WTC11 (cell line): ENCODE results near the gene SEMA4D. TPM values are rescaled to one million over a fixed set of nuclear protein-coding genes. Genes with fewer than 3 reads are reported as not detected.

Source experiments
- ATAC-seq: fragments of 200-7000 bp; cut with Tn5 transposase; 2 replicates; pipeline ENCODE4 v1.10.0; 2021; ENCODE audit warnings: mild to moderate bottlenecking, moderate library complexity
- CTCF ChIA-PET: fragments of 300-600 bp; sonication (Branson Sonifier 250); formaldehyde crosslinking; loops from one replicate; lab custom pipeline; 2021; ENCODE audit warnings: antibody characterized with exemption; lab: Charles Lee
- POLR2A ChIA-PET: fragments of 350-600 bp; sonication (Branson Sonifier 250); formaldehyde crosslinking; loops from one replicate; lab custom pipeline; 2021; ENCODE audit warnings: antibody characterized with exemption; lab: Charles Lee
- DNase-seq: peaks from one replicate; pipeline ENCODE4 v3.0.0; 2021; ENCODE audit warnings: low spot score
- H3K27ac Mint-ChIP-seq: 2 replicates; pipeline ENCODE4 v1.8.0; 2021; ENCODE audit warnings: mixed read lengths
- H3K27me3 Mint-ChIP-seq: 2 replicates; pipeline ENCODE4 v1.8.0; 2021; ENCODE audit warnings: low read depth, mild to moderate bottlenecking, moderate library complexity, mixed read lengths
- H3K36me3 Mint-ChIP-seq: 2 replicates; pipeline ENCODE4 v1.8.0; 2021; ENCODE audit warnings: mixed read lengths
- H3K4me1 Mint-ChIP-seq: 2 replicates; pipeline ENCODE4 v1.8.0; 2022; ENCODE audit warnings: mixed read lengths
- H3K4me3 Mint-ChIP-seq: 2 replicates; pipeline ENCODE4 v1.8.0; 2021; ENCODE audit warnings: mild to moderate bottlenecking, moderate library complexity, mixed read lengths
- H3K9me3 Mint-ChIP-seq: 2 replicates; pipeline ENCODE4 v1.8.0; 2021; ENCODE audit warnings: mixed read lengths
- CBFB ChIP-seq: sonication (generic); formaldehyde crosslinking; IDR thresholded peaks from 2 replicates; pipeline ENCODE4 v1.8.1; 2022; ENCODE audit warnings: mild to moderate bottlenecking, low read depth, missing genetic modification reagents
- EMX1 ChIP-seq: fragments of 250-450 bp; sonication (Bioruptor Pico); IDR thresholded peaks from 2 replicates; pipeline ENCODE4 v1.8.0; 2021; ENCODE audit warnings: mild to moderate bottlenecking
- MYBL2 ChIP-seq: sonication (generic); formaldehyde crosslinking; IDR thresholded peaks from 2 replicates; pipeline ENCODE4 v1.8.1; 2023; ENCODE audit warnings: mild to moderate bottlenecking, moderate library complexity, missing genetic modification reagents
- NFE2L1 ChIP-seq: sonication (generic); formaldehyde crosslinking; IDR thresholded peaks from 2 replicates; pipeline ENCODE4 v1.8.1; 2023; ENCODE audit warnings: missing genetic modification reagents
- NFYB ChIP-seq: sonication (generic); formaldehyde crosslinking; conservative IDR thresholded peaks from 2 replicates; pipeline ENCODE4 v1.8.0; 2022; ENCODE audit warnings: low read depth, missing genetic modification reagents
- NR3C1 ChIP-seq: sonication (generic); formaldehyde crosslinking; conservative IDR thresholded peaks from 2 replicates; pipeline ENCODE4 v1.8.1; 2023; ENCODE audit warnings: low read depth, mild to moderate bottlenecking, missing genetic modification reagents
- OVOL2 ChIP-seq: fragments of 250-450 bp; sonication (Bioruptor Pico); IDR thresholded peaks from 2 replicates; pipeline ENCODE4 v1.9.0; 2021; ENCODE audit warnings: mild to moderate bottlenecking, borderline replicate concordance
- RORB ChIP-seq: fragments of 250-450 bp; sonication (Bioruptor Pico); IDR thresholded peaks from 2 replicates; pipeline ENCODE4 v1.9.0; 2021; ENCODE audit warnings: mild to moderate bottlenecking
- SOX15 ChIP-seq: fragments of 250-450 bp; sonication (Bioruptor Pico); IDR thresholded peaks from 2 replicates; pipeline ENCODE4 v1.9.0; 2021; ENCODE audit warnings: mild to moderate bottlenecking
- SP1 ChIP-seq: sonication (generic); formaldehyde crosslinking; conservative IDR thresholded peaks from 2 replicates; pipeline ENCODE4 v1.8.1; 2022; ENCODE audit warnings: missing genetic modification reagents
- TCF7 ChIP-seq: sonication (generic); formaldehyde crosslinking; IDR thresholded peaks from 2 replicates; pipeline ENCODE4 v1.8.0; 2022; ENCODE audit warnings: mild to moderate bottlenecking, low read depth, missing genetic modification reagents, moderate library complexity
- TEAD4 ChIP-seq: sonication (generic); formaldehyde crosslinking; IDR thresholded peaks from 2 replicates; pipeline ENCODE4 v1.8.0; 2022; ENCODE audit warnings: mild to moderate bottlenecking, missing genetic modification reagents
- ZNF232 ChIP-seq: sonication (generic); formaldehyde crosslinking; IDR thresholded peaks from 2 replicates; pipeline ENCODE4 v1.8.0; 2022; ENCODE audit warnings: mild to moderate bottlenecking, missing genetic modification reagents
- ZNF671 ChIP-seq: fragments of 250-450 bp; sonication (Bioruptor Pico); IDR thresholded peaks from 2 replicates; pipeline ENCODE4 v1.8.0; 2021; ENCODE audit warnings: mild to moderate bottlenecking
- total RNA-seq: library from RNA; stranded (reverse); gene quantifications from 3 replicates; pipeline ENCODE4 v1.2.3, GENCODE V29; 2021
- TF ChIP-seq, protein P1 (sequence below): sonication (generic); formaldehyde crosslinking; IDR thresholded peaks from 2 replicates; pipeline ENCODE4 v1.8.0; 2023; ENCODE audit warnings: mild to moderate bottlenecking, missing genetic modification reagents
- TF ChIP-seq, protein P2 (sequence below): sonication (generic); formaldehyde crosslinking; IDR thresholded peaks from 2 replicates; pipeline ENCODE4 v1.8.1; 2023; ENCODE audit warnings: mild to moderate bottlenecking, missing genetic modification reagents, moderate library complexity
- TF ChIP-seq, protein P3 (sequence below): sonication (generic); formaldehyde crosslinking; IDR thresholded peaks from 2 replicates; pipeline ENCODE4 v1.8.1; 2022; ENCODE audit warnings: missing genetic modification reagents, borderline replicate concordance
- TF ChIP-seq, protein P4 (sequence below): fragments of 250-450 bp; sonication (Bioruptor Pico); IDR thresholded peaks from 2 replicates; pipeline ENCODE4 v1.8.0; 2021; ENCODE audit warnings: mild to moderate bottlenecking
- TF ChIP-seq, protein P5 (sequence below): sonication (generic); formaldehyde crosslinking; IDR thresholded peaks from 2 replicates; pipeline ENCODE4 v1.8.1; 2023; ENCODE audit warnings: mild to moderate bottlenecking, missing genetic modification reagents
- TF ChIP-seq, protein P6 (sequence below): sonication (generic); formaldehyde crosslinking; IDR thresholded peaks from 2 replicates; pipeline ENCODE4 v1.8.1; 2022; ENCODE audit warnings: mild to moderate bottlenecking, missing genetic modification reagents, moderate library complexity, borderline replicate concordance
- TF ChIP-seq, protein P7 (sequence below): sonication (generic); formaldehyde crosslinking; IDR thresholded peaks from 2 replicates; pipeline ENCODE4 v1.8.0; 2022; ENCODE audit warnings: mild to moderate bottlenecking, missing genetic modification reagents
- TF ChIP-seq, protein P8 (sequence below): sonication (generic); formaldehyde crosslinking; IDR thresholded peaks from 2 replicates; pipeline ENCODE4 v1.8.1; 2023; ENCODE audit warnings: mild to moderate bottlenecking, missing genetic modification reagents, borderline replicate concordance

The SEMA4D gene
- total RNA-seq, 1 experiment from 2014 or later: 67.8 TPM

DNA sequence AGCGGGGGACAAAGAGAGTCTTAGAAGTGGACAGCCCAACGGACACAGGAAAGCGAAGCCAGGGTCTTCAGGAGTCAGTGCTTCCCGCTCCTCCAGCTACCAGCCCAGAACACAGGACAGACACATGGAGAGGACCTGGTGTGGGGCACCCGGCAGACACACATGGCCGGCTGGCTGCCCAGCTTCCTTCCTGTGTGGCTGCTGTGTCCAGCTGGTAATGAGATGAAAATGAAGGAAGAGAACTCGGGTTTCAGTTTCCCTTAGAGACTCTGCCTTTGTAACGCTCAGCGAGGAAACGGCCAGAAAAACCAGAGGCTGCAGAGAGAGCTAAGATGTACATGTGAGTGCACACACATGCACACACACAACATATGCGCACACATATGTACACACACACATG is 92.1 kb downstream of the SEMA4D start (continued):
- TF ChIP-seq MYBL2 (no peak), OVOL2 (no peak), TCF7 (CRISPR knock-in tag) (no peak), EMX1 (CRISPR knock-in tag) (no peak), NFYB (CRISPR knock-in tag) (no peak), NR3C1 (CRISPR knock-in tag) (no peak), NFE2L1 (CRISPR knock-in tag) (no peak), ZNF232 (CRISPR knock-in tag) (no peak), SP1 (CRISPR knock-in tag) (no peak), ZNF671 (CRISPR knock-in tag) (no peak)
- TF ChIP-seq, protein P1, sequence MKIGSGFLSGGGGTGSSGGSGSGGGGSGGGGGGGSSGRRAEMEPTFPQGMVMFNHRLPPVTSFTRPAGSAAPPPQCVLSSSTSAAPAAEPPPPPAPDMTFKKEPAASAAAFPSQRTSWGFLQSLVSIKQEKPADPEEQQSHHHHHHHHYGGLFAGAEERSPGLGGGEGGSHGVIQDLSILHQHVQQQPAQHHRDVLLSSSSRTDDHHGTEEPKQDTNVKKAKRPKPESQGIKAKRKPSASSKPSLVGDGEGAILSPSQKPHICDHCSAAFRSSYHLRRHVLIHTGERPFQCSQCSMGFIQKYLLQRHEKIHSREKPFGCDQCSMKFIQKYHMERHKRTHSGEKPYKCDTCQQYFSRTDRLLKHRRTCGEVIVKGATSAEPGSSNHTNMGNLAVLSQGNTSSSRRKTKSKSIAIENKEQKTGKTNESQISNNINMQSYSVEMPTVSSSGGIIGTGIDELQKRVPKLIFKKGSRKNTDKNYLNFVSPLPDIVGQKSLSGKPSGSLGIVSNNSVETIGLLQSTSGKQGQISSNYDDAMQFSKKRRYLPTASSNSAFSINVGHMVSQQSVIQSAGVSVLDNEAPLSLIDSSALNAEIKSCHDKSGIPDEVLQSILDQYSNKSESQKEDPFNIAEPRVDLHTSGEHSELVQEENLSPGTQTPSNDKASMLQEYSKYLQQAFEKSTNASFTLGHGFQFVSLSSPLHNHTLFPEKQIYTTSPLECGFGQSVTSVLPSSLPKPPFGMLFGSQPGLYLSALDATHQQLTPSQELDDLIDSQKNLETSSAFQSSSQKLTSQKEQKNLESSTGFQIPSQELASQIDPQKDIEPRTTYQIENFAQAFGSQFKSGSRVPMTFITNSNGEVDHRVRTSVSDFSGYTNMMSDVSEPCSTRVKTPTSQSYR (CRISPR knock-in tag): no peak
- TF ChIP-seq, protein P2, sequence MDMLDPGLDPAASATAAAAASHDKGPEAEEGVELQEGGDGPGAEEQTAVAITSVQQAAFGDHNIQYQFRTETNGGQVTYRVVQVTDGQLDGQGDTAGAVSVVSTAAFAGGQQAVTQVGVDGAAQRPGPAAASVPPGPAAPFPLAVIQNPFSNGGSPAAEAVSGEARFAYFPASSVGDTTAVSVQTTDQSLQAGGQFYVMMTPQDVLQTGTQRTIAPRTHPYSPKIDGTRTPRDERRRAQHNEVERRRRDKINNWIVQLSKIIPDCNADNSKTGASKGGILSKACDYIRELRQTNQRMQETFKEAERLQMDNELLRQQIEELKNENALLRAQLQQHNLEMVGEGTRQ (CRISPR knock-in tag): no peak
- TF ChIP-seq, protein P3, sequence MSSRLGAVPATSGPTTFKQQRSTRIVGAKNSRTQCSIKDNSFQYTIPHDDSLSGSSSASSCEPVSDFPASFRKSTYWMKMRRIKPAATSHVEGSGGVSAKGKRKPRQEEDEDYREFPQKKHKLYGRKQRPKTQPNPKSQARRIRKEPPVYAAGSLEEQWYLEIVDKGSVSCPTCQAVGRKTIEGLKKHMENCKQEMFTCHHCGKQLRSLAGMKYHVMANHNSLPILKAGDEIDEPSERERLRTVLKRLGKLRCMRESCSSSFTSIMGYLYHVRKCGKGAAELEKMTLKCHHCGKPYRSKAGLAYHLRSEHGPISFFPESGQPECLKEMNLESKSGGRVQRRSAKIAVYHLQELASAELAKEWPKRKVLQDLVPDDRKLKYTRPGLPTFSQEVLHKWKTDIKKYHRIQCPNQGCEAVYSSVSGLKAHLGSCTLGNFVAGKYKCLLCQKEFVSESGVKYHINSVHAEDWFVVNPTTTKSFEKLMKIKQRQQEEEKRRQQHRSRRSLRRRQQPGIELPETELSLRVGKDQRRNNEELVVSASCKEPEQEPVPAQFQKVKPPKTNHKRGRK: no peak
- TF ChIP-seq, protein P4, sequence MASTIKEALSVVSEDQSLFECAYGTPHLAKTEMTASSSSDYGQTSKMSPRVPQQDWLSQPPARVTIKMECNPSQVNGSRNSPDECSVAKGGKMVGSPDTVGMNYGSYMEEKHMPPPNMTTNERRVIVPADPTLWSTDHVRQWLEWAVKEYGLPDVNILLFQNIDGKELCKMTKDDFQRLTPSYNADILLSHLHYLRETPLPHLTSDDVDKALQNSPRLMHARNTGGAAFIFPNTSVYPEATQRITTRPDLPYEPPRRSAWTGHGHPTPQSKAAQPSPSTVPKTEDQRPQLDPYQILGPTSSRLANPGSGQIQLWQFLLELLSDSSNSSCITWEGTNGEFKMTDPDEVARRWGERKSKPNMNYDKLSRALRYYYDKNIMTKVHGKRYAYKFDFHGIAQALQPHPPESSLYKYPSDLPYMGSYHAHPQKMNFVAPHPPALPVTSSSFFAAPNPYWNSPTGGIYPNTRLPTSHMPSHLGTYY (CRISPR knock-in tag): no peak
- TF ChIP-seq, protein P5, sequence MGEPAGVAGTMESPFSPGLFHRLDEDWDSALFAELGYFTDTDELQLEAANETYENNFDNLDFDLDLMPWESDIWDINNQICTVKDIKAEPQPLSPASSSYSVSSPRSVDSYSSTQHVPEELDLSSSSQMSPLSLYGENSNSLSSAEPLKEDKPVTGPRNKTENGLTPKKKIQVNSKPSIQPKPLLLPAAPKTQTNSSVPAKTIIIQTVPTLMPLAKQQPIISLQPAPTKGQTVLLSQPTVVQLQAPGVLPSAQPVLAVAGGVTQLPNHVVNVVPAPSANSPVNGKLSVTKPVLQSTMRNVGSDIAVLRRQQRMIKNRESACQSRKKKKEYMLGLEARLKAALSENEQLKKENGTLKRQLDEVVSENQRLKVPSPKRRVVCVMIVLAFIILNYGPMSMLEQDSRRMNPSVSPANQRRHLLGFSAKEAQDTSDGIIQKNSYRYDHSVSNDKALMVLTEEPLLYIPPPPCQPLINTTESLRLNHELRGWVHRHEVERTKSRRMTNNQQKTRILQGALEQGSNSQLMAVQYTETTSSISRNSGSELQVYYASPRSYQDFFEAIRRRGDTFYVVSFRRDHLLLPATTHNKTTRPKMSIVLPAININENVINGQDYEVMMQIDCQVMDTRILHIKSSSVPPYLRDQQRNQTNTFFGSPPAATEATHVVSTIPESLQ (CRISPR knock-in tag): no peak

DNA sequence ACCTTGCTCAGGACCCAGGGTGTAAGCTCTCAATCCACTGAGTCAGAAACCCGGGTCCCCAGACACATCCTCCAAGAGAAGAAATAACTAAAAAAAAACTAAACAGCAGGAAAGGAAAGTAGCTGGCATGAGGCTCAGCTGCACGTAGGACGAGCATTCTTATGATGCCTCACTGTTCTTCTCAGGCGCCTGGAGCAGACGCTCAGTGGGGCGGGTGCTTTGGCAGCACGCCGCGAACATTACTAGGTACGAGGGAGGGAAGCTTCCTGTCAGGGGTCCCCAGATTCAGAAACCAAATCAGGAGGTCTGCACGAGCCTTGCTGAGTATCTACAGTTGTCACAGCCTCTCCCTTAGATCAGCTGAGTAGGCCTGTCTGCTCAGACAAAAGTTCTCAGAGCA is 93.8 kb downstream of the SEMA4D start:
- H3K27me3 Mint-ChIP-seq: no peaks in the 10 kb centered on the region; the same call in 1 of the 2 replicates
- TF ChIP-seq SOX15 (CRISPR knock-in tag) (no peak), EMX1 (CRISPR knock-in tag) (no peak), RORB (no peak), TEAD4 (CRISPR knock-in tag) (no peak), CBFB (no peak)
- TF ChIP-seq, protein P6, sequence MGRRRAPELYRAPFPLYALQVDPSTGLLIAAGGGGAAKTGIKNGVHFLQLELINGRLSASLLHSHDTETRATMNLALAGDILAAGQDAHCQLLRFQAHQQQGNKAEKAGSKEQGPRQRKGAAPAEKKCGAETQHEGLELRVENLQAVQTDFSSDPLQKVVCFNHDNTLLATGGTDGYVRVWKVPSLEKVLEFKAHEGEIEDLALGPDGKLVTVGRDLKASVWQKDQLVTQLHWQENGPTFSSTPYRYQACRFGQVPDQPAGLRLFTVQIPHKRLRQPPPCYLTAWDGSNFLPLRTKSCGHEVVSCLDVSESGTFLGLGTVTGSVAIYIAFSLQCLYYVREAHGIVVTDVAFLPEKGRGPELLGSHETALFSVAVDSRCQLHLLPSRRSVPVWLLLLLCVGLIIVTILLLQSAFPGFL: no peak
- TF ChIP-seq, protein P7, sequence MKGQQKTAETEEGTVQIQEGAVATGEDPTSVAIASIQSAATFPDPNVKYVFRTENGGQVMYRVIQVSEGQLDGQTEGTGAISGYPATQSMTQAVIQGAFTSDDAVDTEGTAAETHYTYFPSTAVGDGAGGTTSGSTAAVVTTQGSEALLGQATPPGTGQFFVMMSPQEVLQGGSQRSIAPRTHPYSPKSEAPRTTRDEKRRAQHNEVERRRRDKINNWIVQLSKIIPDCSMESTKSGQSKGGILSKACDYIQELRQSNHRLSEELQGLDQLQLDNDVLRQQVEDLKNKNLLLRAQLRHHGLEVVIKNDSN (CRISPR knock-in tag): no peak
- TF ChIP-seq, protein P8, sequence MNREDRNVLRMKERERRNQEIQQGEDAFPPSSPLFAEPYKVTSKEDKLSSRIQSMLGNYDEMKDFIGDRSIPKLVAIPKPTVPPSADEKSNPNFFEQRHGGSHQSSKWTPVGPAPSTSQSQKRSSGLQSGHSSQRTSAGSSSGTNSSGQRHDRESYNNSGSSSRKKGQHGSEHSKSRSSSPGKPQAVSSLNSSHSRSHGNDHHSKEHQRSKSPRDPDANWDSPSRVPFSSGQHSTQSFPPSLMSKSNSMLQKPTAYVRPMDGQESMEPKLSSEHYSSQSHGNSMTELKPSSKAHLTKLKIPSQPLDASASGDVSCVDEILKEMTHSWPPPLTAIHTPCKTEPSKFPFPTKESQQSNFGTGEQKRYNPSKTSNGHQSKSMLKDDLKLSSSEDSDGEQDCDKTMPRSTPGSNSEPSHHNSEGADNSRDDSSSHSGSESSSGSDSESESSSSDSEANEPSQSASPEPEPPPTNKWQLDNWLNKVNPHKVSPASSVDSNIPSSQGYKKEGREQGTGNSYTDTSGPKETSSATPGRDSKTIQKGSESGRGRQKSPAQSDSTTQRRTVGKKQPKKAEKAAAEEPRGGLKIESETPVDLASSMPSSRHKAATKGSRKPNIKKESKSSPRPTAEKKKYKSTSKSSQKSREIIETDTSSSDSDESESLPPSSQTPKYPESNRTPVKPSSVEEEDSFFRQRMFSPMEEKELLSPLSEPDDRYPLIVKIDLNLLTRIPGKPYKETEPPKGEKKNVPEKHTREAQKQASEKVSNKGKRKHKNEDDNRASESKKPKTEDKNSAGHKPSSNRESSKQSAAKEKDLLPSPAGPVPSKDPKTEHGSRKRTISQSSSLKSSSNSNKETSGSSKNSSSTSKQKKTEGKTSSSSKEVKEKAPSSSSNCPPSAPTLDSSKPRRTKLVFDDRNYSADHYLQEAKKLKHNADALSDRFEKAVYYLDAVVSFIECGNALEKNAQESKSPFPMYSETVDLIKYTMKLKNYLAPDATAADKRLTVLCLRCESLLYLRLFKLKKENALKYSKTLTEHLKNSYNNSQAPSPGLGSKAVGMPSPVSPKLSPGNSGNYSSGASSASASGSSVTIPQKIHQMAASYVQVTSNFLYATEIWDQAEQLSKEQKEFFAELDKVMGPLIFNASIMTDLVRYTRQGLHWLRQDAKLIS: no peak

More for the DNA sequence above, 93.8 kb downstream of the SEMA4D start:
- peaks cover 41% of the 10 kb centered on the region for H3K36me3 Mint-ChIP-seq
- peaks cover 6% of the 10 kb centered on the region for H3K9me3 Mint-ChIP-seq
- H3K4me3 Mint-ChIP-seq: no peak overlapping the region
- ChIA-PET CTCF (no interaction called here), POLR2A (no interaction called here)
- H3K4me1 Mint-ChIP-seq: no peaks in the 10 kb centered on the region
- H3K27ac Mint-ChIP-seq: no peak overlapping the region
- ATAC-seq (no peak), DNase-seq (no peak)
